ACC112 (cell line): ENCODE results near the gene ZBTB2.
"Not testable (repeated sequence)": the region's sequence is repeated elsewhere in the genome, so short reads cannot be mapped to it uniquely, and the experiment has no call there.

Experiments used
- H2AFZ ChIP-seq: fragments of 200-600 bp; sonication (generic); one replicate; pipeline ENCODE4 v1.6.0; 2017; ENCODE audit warnings: antibody characterized with exemption, low read length; ENCODE audit not compliant: unreplicated experiment
- H3K27ac ChIP-seq: fragments of 200-600 bp; sonication (generic); 2 replicates; pipeline ENCODE4 v1.5.1; 2014; ENCODE audit warnings: low read depth, mild to moderate bottlenecking, antibody characterized with exemption, low read length, moderate library complexity
- H3K27me3 ChIP-seq: fragments of 200-600 bp; sonication (generic); 2 replicates; pipeline ENCODE4 v1.6.1; 2014; ENCODE audit warnings: mild to moderate bottlenecking, antibody characterized with exemption, low read length, moderate library complexity, mixed read lengths; ENCODE audit not compliant: insufficient read depth
- H3K36me3 ChIP-seq: fragments of 200-600 bp; sonication (generic); 2 replicates; pipeline ENCODE4 v1.6.1; 2016; ENCODE audit warnings: mild to moderate bottlenecking, antibody characterized with exemption, low read length, moderate library complexity, mixed read lengths; ENCODE audit not compliant: insufficient read depth
- H3K4me1 ChIP-seq: fragments of 200-600 bp; sonication (generic); one replicate; pipeline ENCODE4 v1.6.1; 2016; ENCODE audit warnings: low read length, mixed read lengths; ENCODE audit not compliant: insufficient read depth, unreplicated experiment, control insufficient read depth
- H3K4me3 ChIP-seq: fragments of 200-600 bp; sonication (generic); 2 replicates; pipeline ENCODE4 v1.5.1; 2014; ENCODE audit warnings: mild to moderate bottlenecking, low read depth, low read length
- H3K79me2 ChIP-seq: fragments of 200-600 bp; sonication (generic); one replicate; pipeline ENCODE4 v1.6.0; 2016; ENCODE audit warnings: low read length; ENCODE audit not compliant: control insufficient read depth, unreplicated experiment, insufficient read depth

The ZBTB2 gene

DNA sequence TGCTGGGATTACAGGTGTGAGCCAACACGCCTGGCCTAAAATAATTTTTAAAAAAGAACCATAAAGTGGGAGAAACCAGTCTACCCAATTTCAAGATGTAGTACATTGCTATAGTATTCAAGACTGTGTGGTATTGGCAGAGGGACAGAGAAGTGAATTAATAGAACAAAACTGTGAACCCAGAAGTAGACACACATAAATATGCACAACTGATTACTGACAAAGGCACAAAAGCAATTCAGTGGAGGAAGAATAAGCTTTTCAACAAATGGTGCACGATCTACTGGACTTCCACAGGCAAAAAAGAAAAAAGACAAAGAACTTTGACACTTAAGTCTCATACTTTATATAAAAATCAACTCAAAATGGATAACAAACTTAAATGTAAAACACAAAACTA is 15.5 kb downstream of the ZBTB2 start:
- no peak overlapping the region for H2AFZ ChIP-seq
- peaks cover 59% of the 10 kb centered on the region for H3K79me2 ChIP-seq
- H3K4me3 ChIP-seq, result no peak overlapping the region
- H3K4me1 ChIP-seq, result peaks cover 23% of the 10 kb centered on the region
- H3K27me3 ChIP-seq, result no peaks in the 10 kb centered on the region
- no peak overlapping the region for H3K27ac ChIP-seq
- peaks cover 6% of the 10 kb centered on the region; the same call in 1 of the 2 replicates for H3K36me3 ChIP-seq

DNA sequence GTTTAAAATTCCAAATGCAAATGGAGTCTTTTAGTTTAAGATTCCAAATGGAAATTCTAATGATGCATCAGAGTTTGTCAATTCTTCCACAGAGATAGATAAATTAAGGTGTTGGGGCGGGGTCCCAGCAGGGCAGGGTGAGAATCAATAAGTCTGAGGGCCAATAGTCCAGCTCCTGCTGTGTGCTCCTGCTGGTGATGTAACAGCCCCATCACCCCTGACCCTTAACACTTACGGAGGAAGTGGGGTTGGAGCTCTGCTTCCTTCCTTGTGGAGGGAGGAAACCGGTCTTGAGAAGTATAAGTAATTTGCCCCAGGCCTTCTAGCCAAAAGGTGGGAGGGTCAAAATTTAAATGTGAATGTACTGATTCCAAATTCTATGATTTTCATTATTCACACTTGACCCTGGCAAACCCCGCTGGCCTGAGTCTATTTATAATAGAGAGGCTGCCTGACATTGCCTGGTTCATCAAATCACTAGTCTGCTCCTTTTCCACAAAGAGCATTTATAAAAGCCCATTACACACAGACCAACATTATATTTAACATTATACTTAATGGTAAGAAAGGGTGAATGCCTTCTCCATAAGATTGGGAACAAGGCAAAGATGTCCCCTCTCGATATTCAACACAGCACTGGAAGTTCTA is 17.2 kb downstream of the ZBTB2 start:
- H2AFZ ChIP-seq, result no peak overlapping the region
- peaks cover 43% of the 10 kb centered on the region for H3K79me2 ChIP-seq

GRCh38 chr6:151372164-151372563 is 19.2 kb downstream of the ZBTB2 start:
- H2AFZ ChIP-seq, result no peak overlapping the region
- peaks cover 34% of the 10 kb centered on the region for H3K79me2 ChIP-seq
- H3K36me3 ChIP-seq, result peaks cover 11% of the 10 kb centered on the region; the same call in 1 of the 2 replicates
- peaks cover 7% of the 10 kb centered on the region for H3K4me1 ChIP-seq
- no peak overlapping the region for H3K4me3 ChIP-seq
- H3K27ac ChIP-seq, result no peak overlapping the region
- H3K27me3 ChIP-seq, result no peaks in the 10 kb centered on the region

More for the DNA sequence above, 17.2 kb downstream of the ZBTB2 start:
- Histone ChIP-seq H3K27me3 (no peaks in the 10 kb centered on the region), H3K4me3 (no peak overlapping the region), H3K4me1 (peaks cover 16% of the 10 kb centered on the region), H3K27ac (peak overlapping the region; percentile 72), H3K36me3 (peaks cover 6% of the 10 kb centered on the region; the same call in 1 of the 2 replicates)

GRCh38 chr6:151370509-151371078 is 20.8 kb downstream of the ZBTB2 start:
- H3K4me3 ChIP-seq, result no peak overlapping the region
- H3K27me3 ChIP-seq, result no peaks in the 10 kb centered on the region
- H3K27ac ChIP-seq, result no peak overlapping the region
- peaks cover 7% of the 10 kb centered on the region for H3K4me1 ChIP-seq
- no peak overlapping the region for H2AFZ ChIP-seq
- peaks cover 19% of the 10 kb centered on the region for H3K79me2 ChIP-seq
- peaks cover 11% of the 10 kb centered on the region; the same call in 1 of the 2 replicates for H3K36me3 ChIP-seq

- no peaks in the 10 kb centered on the region for H3K79me2 ChIP-seq
- no peak overlapping the region for H3K4me3 ChIP-seq
- H3K27ac ChIP-seq, result no peak overlapping the region
- peaks cover 9% of the 10 kb centered on the region; the same call in 1 of the 2 replicates for H3K36me3 ChIP-seq
- H2AFZ ChIP-seq, result no peak overlapping the region
- H3K27me3 ChIP-seq, result no peaks in the 10 kb centered on the region
- no peaks in the 10 kb centered on the region for H3K4me1 ChIP-seq
Observed at GRCh38 chr6:151365233-151365632, 26.1 kb downstream of the ZBTB2 start.

DNA sequence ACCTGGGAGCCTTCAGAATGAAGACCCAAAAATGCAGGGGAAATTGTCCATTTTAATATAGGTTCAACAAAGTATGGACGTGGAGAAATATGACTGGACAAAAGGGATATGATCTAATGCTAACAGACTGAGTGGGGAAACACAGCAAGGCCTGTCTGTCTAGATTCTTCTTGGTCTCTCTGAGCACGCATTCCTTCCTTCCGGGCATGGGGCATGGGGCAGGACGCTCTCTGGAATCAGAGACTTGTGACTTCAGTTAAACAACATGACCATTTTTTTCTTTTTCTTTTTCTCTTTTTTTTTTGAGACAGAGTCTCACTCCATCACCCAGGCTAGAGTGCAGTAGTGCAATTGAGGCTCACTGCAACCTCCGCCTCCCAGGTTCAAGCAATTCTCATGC is 31.9 kb downstream of the ZBTB2 start:
- H3K27me3 ChIP-seq, result no peaks in the 10 kb centered on the region
- no peak overlapping the region for H2AFZ ChIP-seq
- H3K4me1 ChIP-seq, result peaks cover 17% of the 10 kb centered on the region
- no peaks in the 10 kb centered on the region for H3K79me2 ChIP-seq
- H3K4me3 ChIP-seq, result no peak overlapping the region
- H3K36me3 ChIP-seq, result peaks cover 16% of the 10 kb centered on the region
- H3K27ac ChIP-seq, result no peak overlapping the region

DNA sequence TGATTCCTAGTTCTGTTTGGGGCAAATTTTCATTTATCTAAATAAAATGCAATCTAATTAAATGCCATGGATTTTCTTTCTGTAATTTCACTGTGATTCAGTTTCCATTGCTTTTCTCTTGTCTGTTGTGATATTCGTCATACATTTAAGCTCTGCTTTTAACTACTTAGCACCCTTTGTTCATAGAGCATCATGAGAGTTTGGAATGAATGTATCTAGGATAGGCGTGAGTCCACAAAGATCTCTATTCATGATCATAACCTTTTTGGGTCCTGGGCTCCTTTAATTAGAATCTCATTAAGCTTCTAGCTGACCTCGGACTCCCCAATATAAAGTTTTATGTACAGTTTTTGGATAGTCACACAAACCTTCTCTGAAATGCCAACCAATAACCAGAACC is 32.9 kb downstream of the ZBTB2 start:
- peaks cover 24% of the 10 kb centered on the region for H3K36me3 ChIP-seq
- peaks cover 17% of the 10 kb centered on the region for H3K4me1 ChIP-seq
- no peak overlapping the region for H2AFZ ChIP-seq
- H3K79me2 ChIP-seq, result no peaks in the 10 kb centered on the region
- H3K27me3 ChIP-seq, result no peaks in the 10 kb centered on the region
- no peak overlapping the region for H3K4me3 ChIP-seq
- no peak overlapping the region for H3K27ac ChIP-seq

GRCh38 chr6:151357758-151358436 is 33.5 kb downstream of the ZBTB2 start:
- H3K79me2 ChIP-seq, result peaks cover 3% of the 10 kb centered on the region
- H2AFZ ChIP-seq, result no peak overlapping the region
- H3K27me3 ChIP-seq, result no peaks in the 10 kb centered on the region
- peaks cover 30% of the 10 kb centered on the region for H3K36me3 ChIP-seq
- no peak overlapping the region for H3K27ac ChIP-seq
- H3K4me3 ChIP-seq, result no peak overlapping the region
- H3K4me1 ChIP-seq, result peaks cover 17% of the 10 kb centered on the region

DNA sequence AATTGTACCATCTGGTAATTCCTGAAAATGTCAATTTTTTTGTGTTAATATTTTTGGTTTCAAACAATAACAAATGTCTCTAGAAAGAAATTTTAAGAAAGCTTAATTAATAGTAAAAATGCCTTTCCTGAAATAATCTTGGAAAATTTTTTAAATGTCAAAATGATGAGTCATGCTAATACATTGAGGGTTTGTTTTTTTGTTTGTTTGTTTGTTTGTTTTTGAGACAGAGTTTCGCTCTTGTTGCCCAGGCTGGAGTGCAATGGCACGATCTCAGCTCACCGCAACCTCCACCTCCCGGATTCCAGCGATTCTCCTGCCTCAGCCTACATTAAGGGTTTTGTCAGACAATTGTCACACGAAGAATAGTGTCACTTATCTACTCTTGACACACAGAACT is 34.4 kb downstream of the ZBTB2 start:
- H3K4me3 ChIP-seq, H3K27me3 ChIP-seq, H2AFZ ChIP-seq, H3K79me2 ChIP-seq: not testable (repeated sequence)
- Histone ChIP-seq H3K4me1 (peaks cover 17% of the 10 kb centered on the region), H3K36me3 (peaks cover 39% of the 10 kb centered on the region), H3K27ac (peak overlapping the region; percentile 45)

GRCh38 chr6:151353795-151354194 is 37.6 kb downstream of the ZBTB2 start:
- Histone ChIP-seq H3K36me3 (peaks cover 69% of the 10 kb centered on the region), H3K79me2 (peaks cover 13% of the 10 kb centered on the region), H3K4me1 (peaks cover 17% of the 10 kb centered on the region), H3K27ac (no peak overlapping the region), H2AFZ (no peak overlapping the region), H3K4me3 (no peak overlapping the region), H3K27me3 (no peaks in the 10 kb centered on the region)
